H1 (cell line): ENCODE measurements around the gene ADAMTS17. TPM values are rescaled to one million over a fixed set of nuclear protein-coding genes. Genes with fewer than 3 reads are reported as not detected.

Experiments used
- CTCF ChIA-PET: fragments of 300-600 bp; sonication (Branson Sonifier 250); formaldehyde crosslinking; loops from one replicate; lab custom pipeline; 2021; ENCODE audit not compliant: partially characterized antibody; lab: Charles Lee
- POLR2A ChIA-PET: fragments of 300-600 bp; sonication (Branson Sonifier 250); formaldehyde crosslinking; loops from one replicate; lab custom pipeline; 2021; ENCODE audit warnings: inconsistent platforms; ENCODE audit not compliant: partially characterized antibody; lab: Charles Lee
- DNase-seq, 2 experiments: peaks; one replicate each; pipeline versions ENCODE4 v3.0.0 to v3.0.0-alpha.2; 2010 to 2022; ENCODE audit warnings: low spot score in 2 of 2, low read depth in 1 of 2, mixed read lengths in 1 of 2
- FAIRE-seq: peaks from 2 replicates; lab custom pipeline; 2011; peaks lifted over from hg19 to GRCh38; lab: Jason Lieb, UNC
- H2AFZ ChIP-seq: 2 replicates; pipeline ENCODE4 v1.8.1; 2012; ENCODE audit warnings: low read length, inconsistent platforms
- H2AK5ac ChIP-seq: 2 replicates; pipeline ENCODE4 v1.6.1; 2013; ENCODE audit warnings: low read depth, low read length
- H2BK120ac ChIP-seq: replicated peaks from 2 replicates; pipeline ENCODE3; 2013; ENCODE audit warnings: low read depth, low read length, inconsistent platforms
- H2BK12ac ChIP-seq: 2 replicates; pipeline ENCODE4 v1.6.1; 2013; ENCODE audit warnings: low read depth, low read length
- H2BK15ac ChIP-seq: 2 replicates; pipeline ENCODE4 v1.6.1; 2013; ENCODE audit warnings: low read length
- H2BK20ac ChIP-seq: 2 replicates; pipeline ENCODE4 v1.6.1; 2013; ENCODE audit warnings: low read length
- H2BK5ac ChIP-seq: 2 replicates; pipeline ENCODE4 v1.6.1; 2013; ENCODE audit warnings: low read depth, low read length
- H3K14ac ChIP-seq: 2 replicates; pipeline ENCODE4 v1.6.1; 2013; ENCODE audit warnings: inconsistent platforms; ENCODE audit not compliant: insufficient read length
- H3K18ac ChIP-seq: 2 replicates; pipeline ENCODE4 v1.6.1; 2013; ENCODE audit warnings: low read length; ENCODE audit errors: extremely low read depth
- H3K23ac ChIP-seq: 2 replicates; pipeline ENCODE4 v1.6.1; 2013; ENCODE audit warnings: inconsistent platforms; ENCODE audit not compliant: insufficient read length
- H3K23me2 ChIP-seq: 2 replicates; pipeline ENCODE4 v1.6.1; 2013; ENCODE audit warnings: low read depth, low read length
- H3K27ac ChIP-seq: 2 replicates; pipeline ENCODE4 v1.6.1; 2011; ENCODE audit warnings: low read depth, low read length, inconsistent platforms
- H3K27me3 ChIP-seq, 4 experiments: replicated peaks in 1 of 4; 1 replicate in 1 of 4; 2 replicates in 3 of 4; pipeline versions ENCODE4 v1.6.1 to v1.8.1; 2011 to 2013; ENCODE audit warnings: low read length in 3 of 4, mild to moderate bottlenecking in 3 of 4, inconsistent platforms in 2 of 4, mixed read lengths in 2 of 4, moderate library complexity in 1 of 4; ENCODE audit not compliant: control insufficient read depth in 3 of 4, insufficient read depth in 3 of 4; ENCODE audit errors: extremely low read depth in 1 of 4
- H3K36me3 ChIP-seq, 4 experiments: 2 replicates each; pipeline versions ENCODE4 v1.6.1 to v1.8.1; 2011 to 2013; ENCODE audit warnings: mild to moderate bottlenecking in 4 of 4, low read length in 3 of 4, moderate library complexity in 2 of 4, control low read depth in 1 of 4, inconsistent platforms in 1 of 4; ENCODE audit not compliant: insufficient read depth in 4 of 4, control insufficient read depth in 2 of 4
- H3K4ac ChIP-seq: replicated peaks from 2 replicates; pipeline ENCODE3; 2013; ENCODE audit warnings: low read length, low read depth, mixed read lengths, inconsistent platforms; ENCODE audit not compliant: insufficient read length
- H3K4me1 ChIP-seq, 4 experiments: replicated peaks in 1 of 4; 1 replicate in 1 of 4; 2 replicates in 3 of 4; pipeline versions ENCODE4 v1.6.1 to v1.8.1; 2011 to 2013; ENCODE audit warnings: low read length in 3 of 4, inconsistent platforms in 2 of 4, mixed read lengths in 1 of 4; ENCODE audit not compliant: insufficient read depth in 4 of 4, control insufficient read depth in 3 of 4
- H3K4me2 ChIP-seq, 2 experiments: 2 replicates each; pipeline versions ENCODE4 v1.6.1 to v1.8.1; 2011 to 2013; ENCODE audit warnings: low read depth in 2 of 2, low read length in 2 of 2, control low read depth in 1 of 2, inconsistent platforms in 1 of 2, mild to moderate bottlenecking in 1 of 2; ENCODE audit not compliant: insufficient read depth in 1 of 2
- H3K4me3 ChIP-seq, 4 experiments: fragments of 200-600, 300-600 bp in 1 of 4; sonication (generic), shearing (Covaris generic), sonication (Bioruptor Twin) in 1 of 4; 2 replicates each; pipeline versions ENCODE4 v1.5.1 to v1.8.1; 2011 to 2016; ENCODE audit warnings: low read length in 4 of 4, low read depth in 3 of 4, control low read depth in 2 of 4, inconsistent platforms in 2 of 4, mild to moderate bottlenecking in 2 of 4, mixed read lengths in 1 of 4, moderate library complexity in 1 of 4; ENCODE audit not compliant: insufficient read depth in 2 of 4; ENCODE audit errors: extremely low read depth in 1 of 4
- H3K56ac ChIP-seq: replicated peaks from 2 replicates; pipeline ENCODE3; 2013; ENCODE audit warnings: low read depth, mild to moderate bottlenecking, mixed read lengths, low read length, inconsistent platforms; ENCODE audit not compliant: insufficient read length
- H3K79me1 ChIP-seq: 2 replicates; pipeline ENCODE4 v1.6.1; 2013; ENCODE audit warnings: low read depth, low read length, control low read depth
- H3K79me2 ChIP-seq, 2 experiments: 2 replicates each; pipeline versions ENCODE4 v1.6.1 to v1.8.1; 2012 to 2013; ENCODE audit warnings: low read length in 2 of 2, mild to moderate bottlenecking in 2 of 2, inconsistent platforms in 1 of 2; ENCODE audit not compliant: insufficient read depth in 2 of 2, control insufficient read depth in 1 of 2
- H3K9ac ChIP-seq, 4 experiments: replicated peaks in 1 of 4; 1 replicate in 1 of 4; 2 replicates in 3 of 4; pipeline versions ENCODE4 v1.6.1 to v1.8.1; 2011 to 2013; ENCODE audit warnings: low read depth in 3 of 4, low read length in 3 of 4, control low read depth in 2 of 4, mild to moderate bottlenecking in 2 of 4, moderate library complexity in 2 of 4, inconsistent platforms in 1 of 4; ENCODE audit errors: extremely low read depth in 1 of 4
- H3K9me3 ChIP-seq, 2 experiments: 2 replicates each; pipeline versions ENCODE4 v1.6.1 to v1.8.1; 2012 to 2013; ENCODE audit warnings: mild to moderate bottlenecking in 2 of 2, moderate library complexity in 2 of 2, control low read depth in 1 of 2, inconsistent platforms in 1 of 2, low read depth in 1 of 2, low read length in 1 of 2, mixed read lengths in 1 of 2; ENCODE audit not compliant: insufficient read depth in 2 of 2
- H4K20me1 ChIP-seq, 2 experiments: replicated peaks in 1 of 2; 2 replicates each; pipeline versions ENCODE3 to v1.8.1; 2011 to 2013; ENCODE audit warnings: inconsistent platforms in 2 of 2, low read length in 2 of 2, mild to moderate bottlenecking in 1 of 2; ENCODE audit not compliant: insufficient read depth in 2 of 2, control insufficient read depth in 1 of 2
- H4K5ac ChIP-seq: 2 replicates; pipeline ENCODE4 v1.6.1; 2013; ENCODE audit warnings: low read length, low read depth, mixed read lengths, inconsistent platforms; ENCODE audit not compliant: insufficient read length
- H4K8ac ChIP-seq: 2 replicates; pipeline ENCODE4 v1.8.0; 2013; ENCODE audit warnings: mild to moderate bottlenecking, moderate library complexity, low read length, inconsistent platforms; ENCODE audit not compliant: insufficient read depth; ENCODE audit errors: extremely low read depth
- H4K91ac ChIP-seq: replicated peaks from 2 replicates; pipeline ENCODE3; 2013; ENCODE audit warnings: low read length, mixed read lengths, inconsistent platforms; ENCODE audit not compliant: insufficient read length
- ASH2L ChIP-seq: fragments of 200-600, 300-600 bp; sonication (generic); IDR thresholded peaks from one replicate; pipeline ENCODE4 v1.7.1; 2017; ENCODE audit warnings: low read length
- BACH1 ChIP-seq: IDR thresholded peaks from 2 replicates; pipeline ENCODE4 v1.6.1; 2012; ENCODE audit warnings: low read length, improper control_type of control experiment
- CHD1 ChIP-seq: IDR thresholded peaks from 2 replicates; pipeline ENCODE4 v1.6.1; 2012; ENCODE audit warnings: low read depth, low read length, improper control_type of control experiment
- EGR1 ChIP-seq: IDR thresholded peaks from 2 replicates; pipeline ENCODE4 v1.6.1; 2011; ENCODE audit warnings: low read depth, low read length, borderline replicate concordance
- EZH2 ChIP-seq: fragments of 200-600 bp; sonication (generic); IDR thresholded peaks from 2 replicates; pipeline ENCODE4 v1.7.1; 2012; ENCODE audit warnings: low read depth, mild to moderate bottlenecking, moderate library complexity, low read length, inconsistent platforms; ENCODE audit not compliant: severe bottlenecking
- HDAC2 ChIP-seq, 2 experiments: fragments of 300-600 bp in 1 of 2; sonication (generic) in 1 of 2; IDR thresholded peaks; 2 replicates each; pipeline ENCODE4 v1.6.1; 2011 to 2012; ENCODE audit warnings: low read depth in 2 of 2, low read length in 2 of 2, mild to moderate bottlenecking in 2 of 2, moderate library complexity in 2 of 2, borderline replicate concordance in 1 of 2, inconsistent platforms in 1 of 2
- PHF8 ChIP-seq: fragments of 200-600 bp; sonication (generic); conservative IDR thresholded peaks from 2 replicates; pipeline ENCODE4 v1.7.1; 2012; ENCODE audit warnings: low read depth, mild to moderate bottlenecking, inconsistent platforms, low read length, moderate library complexity
- POLR2AphosphoS5 ChIP-seq: IDR thresholded peaks from 2 replicates; pipeline ENCODE4 v1.6.1; 2011; ENCODE audit warnings: low read depth, low read length
- RFX5 ChIP-seq: IDR thresholded peaks from 2 replicates; pipeline ENCODE4 v1.6.1; 2011; ENCODE audit warnings: low read depth, low read length, improper control_type of control experiment, borderline replicate concordance
- RXRA ChIP-seq: IDR thresholded peaks from 2 replicates; pipeline ENCODE4 v1.6.1; 2011; ENCODE audit warnings: low read depth, mild to moderate bottlenecking, low read length, moderate library complexity; ENCODE audit not compliant: insufficient read depth
- SIX5 ChIP-seq: IDR thresholded peaks from 2 replicates; pipeline ENCODE4 v1.6.1; 2011; ENCODE audit warnings: mild to moderate bottlenecking, low read depth, low read length
- TBP ChIP-seq: IDR thresholded peaks from 2 replicates; pipeline ENCODE4 v1.6.1; 2011; ENCODE audit warnings: low read depth, low read length, improper control_type of control experiment
- TEAD4 ChIP-seq: IDR thresholded peaks from 2 replicates; pipeline ENCODE4 v1.6.1; 2012; ENCODE audit warnings: low read depth, low read length, inconsistent platforms, mixed read lengths
- ZNF274 ChIP-seq: IDR thresholded peaks from 2 replicates; pipeline ENCODE4 v1.7.0; 2012; ENCODE audit warnings: low read length, borderline replicate concordance; ENCODE audit errors: extremely low read depth
- WGBS, 2 experiments: shearing (Covaris generic) in 1 of 2; methylation state at CpG; one replicate each; pipeline versions ENCODE4 v1.1.6 to v1.1.7; 2013 to 2015; ENCODE audit warnings: low lambda C conversion rate in 2 of 2, mixed read lengths in 2 of 2, inconsistent platforms in 1 of 2, low coverage in 1 of 2, missing lambda C conversion rate in 1 of 2; ENCODE audit not compliant: insufficient replicate concordance in 2 of 2, insufficient coverage in 1 of 2, insufficient read length in 1 of 2; ENCODE audit errors: extremely low coverage in 1 of 2, missing lambda C conversion rate in 1 of 2; 5-methylcytosine and 5-hydroxymethylcytosine counted together
- polyA plus RNA-seq, 7 experiments: library from polyadenylated mRNA; depleted of rRNA in 3 of 7; stranded (reverse) in 5 of 7; unstranded in 2 of 7; fragments of >200 nt in 5 of 7; fragments of 200-250 nt in 2 of 7; gene quantifications; 1 replicate in 5 of 7; 2 replicates in 1 of 7; 4 replicates in 1 of 7; pipeline versions ENCODE4 v1.2.1 to v1.2.3, GENCODE V29; 2011 to 2013; ENCODE audit warnings: missing spikeins in 2 of 7, mixed read lengths in 2 of 7
- total RNA-seq: library from RNA; stranded (reverse); fragmentation: NEBNext Ultra II Directional; extraction: Animal tissue kit (Norgen Biotek cat#: 25700); gene quantifications from 2 replicates; pipeline ENCODE4 v1.2.1, GENCODE V29; 2021

ADAMTS17 gene
- total and polyA plus RNA-seq, 2 of the 8 experiments (the other 6 are each of a cell fraction or from before 2014, with no cell fraction given), result 0.51 to 1.7 TPM

GRCh38 chr15:99993681-99994131, 348.1 kb downstream of the ADAMTS17 start:
- ChIA-PET CTCF (interaction anchor here (1.2 to 3.4 kb wide), 3 partner anchors 12 to 345 kb away, joined by 3 to 23 read pairs (median 5); no protein-coding TSS in a partner anchor), POLR2A (interaction anchor here (1.4 kb wide), 1 partner anchor 11 kb away, joined by 4 read pairs; no protein-coding TSS in a partner anchor)
- Histone ChIP-seq H3K18ac (peak overlapping the region; percentile 71; the same call in 1 of the 2 replicates), H3K4me2 (no peak overlapping the region), H2AFZ (no peak overlapping the region), H3K9me3 (no peaks in the 10 kb centered on the region), H3K56ac (no peak overlapping the region), H2BK120ac (no peak overlapping the region), H3K23ac (no peak overlapping the region), H2BK20ac (peak overlapping the region; percentile 80), H3K79me1 (no peaks in the 10 kb centered on the region), H2BK15ac (peak overlapping the region; percentile 72; the same call in 1 of the 2 replicates), H2AK5ac (0 out of 2 replicates have a peak overlapping the region, but pooled peaks have one; percentile 1), H3K36me3 (no peaks in the 10 kb centered on the region), H3K4me1 (peaks cover 4 to 17% (median 11%) of the 10 kb centered on the region in 4 experiments), H4K91ac (peak overlapping the region; percentile 1), H4K5ac (no peak overlapping the region), H3K23me2 (no peaks in the 10 kb centered on the region), H3K4ac (no peak overlapping the region), H3K79me2 (no peaks in the 10 kb centered on the region), H4K8ac (no peak overlapping the region), H3K27me3 (no peaks in the 10 kb centered on the region; a peak in 1 of 7 replicates), H3K4me3 (no peak overlapping the region), H2BK12ac (peak overlapping the region; percentile 92; the same call in 1 of the 2 replicates), H2BK5ac (peak overlapping the region; percentile 66; the same call in 1 of the 2 replicates), H3K9ac (no peak overlapping the region), H3K27ac (no peak overlapping the region), H4K20me1 (no peaks in the 10 kb centered on the region), H3K14ac (no peak overlapping the region)
- FAIRE-seq (no peak), DNase-seq (no peak)
- WGBS, 2 experiments, result 89% methylated on average over 10 of the region's 10 CpGs; no CpG with 5 or more reads in 1 of the 2 experiments
- TF ChIP-seq RXRA (no peak), PHF8 (no peak), RFX5 (no peak), BACH1 (no peak), TEAD4 (no peak), TBP (no peak), SIX5 (no peak), EGR1 (no peak), EZH2 (no peak), POLR2AphosphoS5 (no peak), CHD1 (no peak), ZNF274 (no peak), ASH2L (no peak), HDAC2 (IDR thresholded peaks at IDR 0.05; ENCODE audit: borderline replicate concordance in 1 of 2, low read depth in 2 of 2, low read length in 2 of 2) (no peak)
